Testis (tissue), 2 donors: ENCODE results near the gene BRI3.

Source experiments
- POLR2A ChIP-seq: fragments of 450-650 bp; IDR thresholded peaks from one replicate; pipeline ENCODE4 v1.6.1; 2017; ENCODE audit warnings: antibody characterized with exemption, mild to moderate bottlenecking, moderate library complexity
- TF ChIP-seq, protein P1 (sequence below), 3 experiments: fragments of 450-650 bp in 2 of 3; fragments of 200-600 bp in 1 of 3; sonication (generic) in 1 of 3; IDR thresholded peaks; one replicate each; pipeline ENCODE4 v1.5.1; 2016 to 2019; ENCODE audit warnings: antibody characterized with exemption in 3 of 3, mild to moderate bottlenecking in 2 of 3, moderate library complexity in 1 of 3

DNA sequence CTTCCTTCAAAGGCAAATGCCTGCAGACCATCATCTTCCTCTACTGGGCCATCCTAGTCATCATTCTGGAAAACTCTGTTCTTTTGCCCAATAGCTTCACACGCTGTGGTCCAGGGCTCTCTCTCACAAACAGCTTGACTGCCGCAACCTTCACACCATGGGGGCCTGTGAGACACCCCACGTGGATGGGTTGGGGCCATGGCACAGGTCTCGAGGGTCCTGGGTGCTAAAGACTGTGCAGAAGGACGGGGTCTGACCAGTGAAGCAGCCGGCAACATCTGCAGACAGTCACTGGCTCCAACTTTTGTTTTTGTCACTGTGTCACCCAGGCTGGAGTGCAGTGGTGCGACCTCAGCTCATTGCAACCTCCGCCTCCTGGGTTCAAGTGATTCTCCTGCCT, 28.1 kb downstream of the BRI3 start:
- TF ChIP-seq, protein P1, sequence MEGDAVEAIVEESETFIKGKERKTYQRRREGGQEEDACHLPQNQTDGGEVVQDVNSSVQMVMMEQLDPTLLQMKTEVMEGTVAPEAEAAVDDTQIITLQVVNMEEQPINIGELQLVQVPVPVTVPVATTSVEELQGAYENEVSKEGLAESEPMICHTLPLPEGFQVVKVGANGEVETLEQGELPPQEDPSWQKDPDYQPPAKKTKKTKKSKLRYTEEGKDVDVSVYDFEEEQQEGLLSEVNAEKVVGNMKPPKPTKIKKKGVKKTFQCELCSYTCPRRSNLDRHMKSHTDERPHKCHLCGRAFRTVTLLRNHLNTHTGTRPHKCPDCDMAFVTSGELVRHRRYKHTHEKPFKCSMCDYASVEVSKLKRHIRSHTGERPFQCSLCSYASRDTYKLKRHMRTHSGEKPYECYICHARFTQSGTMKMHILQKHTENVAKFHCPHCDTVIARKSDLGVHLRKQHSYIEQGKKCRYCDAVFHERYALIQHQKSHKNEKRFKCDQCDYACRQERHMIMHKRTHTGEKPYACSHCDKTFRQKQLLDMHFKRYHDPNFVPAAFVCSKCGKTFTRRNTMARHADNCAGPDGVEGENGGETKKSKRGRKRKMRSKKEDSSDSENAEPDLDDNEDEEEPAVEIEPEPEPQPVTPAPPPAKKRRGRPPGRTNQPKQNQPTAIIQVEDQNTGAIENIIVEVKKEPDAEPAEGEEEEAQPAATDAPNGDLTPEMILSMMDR (IDR thresholded peaks at IDR 0.05) = no peak
- no peak for TF ChIP-seq POLR2A
